ENCODE results near the gene CYTL1.
"Not testable (repeated sequence)": the region's sequence is repeated elsewhere in the genome, so short reads cannot be mapped to it uniquely, and the experiment has no call there.

CYTL1 gene, protein sequence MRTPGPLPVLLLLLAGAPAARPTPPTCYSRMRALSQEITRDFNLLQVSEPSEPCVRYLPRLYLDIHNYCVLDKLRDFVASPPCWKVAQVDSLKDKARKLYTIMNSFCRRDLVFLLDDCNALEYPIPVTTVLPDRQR

GRCh38 chr4:5019274-5019673 lies at the start of gene CYTL1:
Gene CYTL1 (minus strand): TSS chr4:5019458. CDS start chr4:5019445, 13 bp downstream.
- DNase-seq: no peak

DNA sequence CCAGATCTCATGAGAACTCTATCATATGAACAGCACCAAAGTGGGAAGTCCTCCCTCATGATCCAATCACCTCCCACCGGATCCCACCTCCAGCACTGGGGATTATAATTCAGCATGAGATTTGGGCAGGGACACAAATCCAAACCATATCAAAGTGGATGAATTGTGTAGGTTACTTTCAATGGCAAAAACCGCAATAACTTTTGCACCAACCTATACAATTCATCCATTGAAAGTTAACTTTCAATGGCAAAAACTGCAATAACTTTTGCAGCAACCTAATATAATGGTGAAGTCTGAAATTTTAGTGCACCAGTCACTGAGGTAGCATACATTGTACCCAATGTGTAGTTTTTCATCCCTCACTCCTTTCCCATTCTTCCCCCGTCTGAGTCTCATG lies 48.6 kb upstream of the CYTL1 start:
- no peak for DNase-seq

- not testable (repeated sequence) for DNase-seq
These were observed 47.7 kb upstream of the CYTL1 start for GRCh38 chr4:5066968-5067367.

GRCh38 chr4:5066101-5066500 lies 46.8 kb upstream of the CYTL1 start:
- no peak for DNase-seq

GRCh38 chr4:5055411-5055810 lies 36.2 kb upstream of the CYTL1 start:
- no peak for DNase-seq

DNA sequence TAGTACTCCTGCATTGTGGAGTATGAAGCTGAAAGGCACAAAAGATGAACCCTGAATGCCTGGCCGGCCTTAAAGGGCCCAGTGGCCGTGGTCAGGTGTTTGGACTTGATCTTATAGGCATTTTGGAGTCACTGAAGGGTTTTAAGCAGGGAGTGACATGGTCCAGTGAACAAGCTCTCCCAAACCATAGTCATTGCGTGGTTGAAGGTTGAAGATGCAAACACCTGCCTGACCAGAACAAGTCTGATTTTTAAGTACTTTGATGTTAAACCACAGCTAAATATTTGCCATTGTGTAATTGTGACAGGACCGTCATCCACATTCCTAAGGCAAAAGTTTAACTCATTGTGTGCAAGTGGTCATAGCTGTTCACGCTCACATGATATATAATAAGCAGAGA lies 35.3 kb upstream of the CYTL1 start:
- DNase-seq: no peak

DNA sequence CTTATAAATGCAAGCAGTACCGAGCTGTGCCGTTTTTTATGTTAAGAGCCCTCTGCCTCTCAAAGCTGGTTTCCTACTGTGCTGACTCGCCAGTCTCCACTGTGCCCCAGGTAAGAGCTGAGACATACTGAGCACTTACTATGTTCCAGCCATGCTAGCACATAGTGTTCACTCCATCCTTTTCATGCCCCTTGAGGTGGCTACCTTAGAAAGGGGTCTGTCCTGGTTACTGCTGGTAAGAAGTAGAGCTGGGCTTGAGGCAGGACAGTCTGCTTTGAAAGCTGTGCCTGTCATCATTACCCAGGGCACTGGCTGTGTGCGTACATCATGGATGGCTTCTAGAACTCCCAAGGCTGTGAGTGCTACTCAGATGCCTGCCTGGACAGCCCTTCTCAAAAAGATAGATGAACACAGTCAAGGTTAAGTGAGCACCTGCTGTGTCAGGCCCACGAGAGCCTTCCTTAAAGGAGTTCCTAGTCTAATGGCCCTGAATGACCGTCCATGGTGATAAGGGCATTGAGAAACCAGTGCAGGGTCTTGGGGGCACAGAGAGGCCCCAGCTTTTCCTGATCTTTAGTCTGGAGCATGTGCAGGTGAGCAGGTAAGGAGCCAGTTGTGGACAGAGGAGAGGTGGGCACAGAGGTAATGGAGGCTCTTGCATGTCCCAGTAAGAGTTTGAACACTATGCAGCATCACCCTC lies 33.6 kb upstream of the CYTL1 start:
- no peak for DNase-seq

DNA sequence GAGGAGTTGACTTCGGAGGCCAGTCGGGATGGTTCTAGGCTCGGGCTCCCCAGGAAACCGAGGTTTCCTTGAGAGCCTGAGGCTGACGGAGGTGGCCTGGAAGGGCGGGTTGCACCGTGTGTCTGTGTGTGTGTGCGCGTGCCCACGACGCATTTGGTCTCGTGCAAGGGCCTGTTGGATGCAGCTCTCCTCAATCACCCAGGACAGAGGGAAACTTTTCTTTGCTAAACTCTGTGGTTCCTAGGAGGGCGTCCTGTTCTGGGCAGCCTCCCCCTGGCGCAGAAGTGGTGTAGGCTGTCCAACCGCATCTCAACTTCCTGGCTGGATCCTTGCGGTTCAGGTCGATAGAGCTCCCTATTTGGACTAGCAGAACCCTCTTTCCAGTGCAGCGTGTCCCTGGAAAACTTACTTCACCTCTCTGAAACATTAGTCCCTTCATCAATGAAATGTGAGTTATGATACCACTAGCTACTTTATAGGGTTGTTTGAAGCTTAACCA lies 33.0 kb upstream of the CYTL1 start:
- DNase-seq: no peak

DNA sequence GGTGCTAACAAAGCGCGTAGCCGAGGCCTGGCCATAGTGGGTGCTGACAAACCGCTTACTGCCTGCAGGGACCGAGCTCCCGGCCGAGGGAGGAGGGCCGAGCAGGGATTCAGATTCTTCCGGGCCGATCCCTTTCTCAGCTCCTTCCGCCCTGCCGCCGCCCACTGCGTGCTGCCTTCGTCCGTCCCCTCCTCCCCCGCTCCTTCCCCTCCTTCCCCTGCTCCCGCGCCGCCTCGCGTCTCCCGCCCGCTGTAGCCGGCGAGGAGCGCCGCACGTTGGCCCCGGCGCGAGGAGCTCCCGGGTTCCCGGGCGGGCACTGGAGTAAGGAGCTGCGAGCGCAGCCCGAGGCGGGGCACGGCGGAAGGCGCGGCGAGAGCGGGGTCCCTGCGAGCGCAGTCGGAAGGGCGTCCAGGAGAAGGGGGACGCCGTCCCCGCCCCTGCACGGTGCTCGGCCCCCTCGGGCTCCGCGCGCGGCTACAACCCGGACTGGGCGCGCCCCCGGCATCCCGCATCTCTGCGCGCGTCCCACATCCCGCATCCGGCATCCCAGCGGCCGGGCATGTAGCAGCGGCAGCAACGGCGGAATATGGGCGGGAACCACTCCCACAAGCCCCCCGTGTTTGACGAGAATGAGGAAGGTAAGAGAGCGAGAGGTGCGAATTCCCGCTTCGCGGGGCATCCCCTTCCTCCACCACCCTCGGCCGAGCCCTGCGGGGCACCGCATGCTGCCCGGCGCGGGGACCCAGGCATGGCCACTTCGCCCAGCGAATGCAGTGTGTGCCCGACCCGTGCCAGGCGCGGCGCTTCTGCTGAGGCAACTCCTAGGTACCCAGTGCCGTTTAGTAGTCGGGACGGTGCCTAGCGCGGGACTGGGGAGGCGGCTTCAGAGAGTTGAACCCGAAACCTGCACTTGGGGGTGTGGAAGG lies 32.3 kb upstream of the CYTL1 start, which contains the start of gene STK32B:
TSS of gene STK32B (plus strand) at position 203 of the 926 bp plus-strand sequence.
- peak; percentile 38 for DNase-seq

DNA sequence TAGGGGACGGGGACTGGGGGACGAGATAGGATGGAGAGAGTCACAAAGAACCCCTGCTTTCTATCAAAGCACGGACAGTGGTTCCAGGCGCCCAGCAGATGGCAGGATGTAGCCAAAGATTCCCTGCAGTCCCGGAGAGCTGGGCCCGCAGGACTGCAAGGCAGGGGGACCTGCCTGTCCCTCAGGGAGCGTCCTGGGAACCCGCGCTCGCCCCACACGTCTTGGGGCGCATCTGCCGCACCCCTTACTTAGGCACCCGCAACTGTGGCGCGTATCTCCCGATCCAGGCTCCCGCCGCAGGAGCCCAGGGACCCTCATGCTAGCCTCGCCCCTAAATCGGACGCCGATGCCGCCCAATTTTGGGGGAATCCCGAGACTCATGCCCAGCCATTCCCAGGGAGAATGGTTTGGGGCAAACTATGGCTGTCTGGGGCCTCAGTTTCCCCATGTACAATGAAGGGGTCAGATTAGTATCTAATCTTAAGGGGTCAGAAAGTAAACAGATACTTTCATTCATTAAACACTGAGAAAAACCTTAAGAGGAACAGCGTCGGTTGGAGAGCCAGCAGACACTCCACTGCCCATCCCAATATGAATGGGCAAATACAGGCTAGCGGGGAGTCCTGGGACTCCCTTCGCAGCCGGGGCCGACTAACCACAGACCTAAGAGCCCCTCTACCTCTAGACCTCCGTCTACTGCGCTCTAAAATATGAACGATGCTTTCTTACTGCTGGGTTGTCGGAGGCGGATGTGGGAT lies 31.4 kb upstream of the CYTL1 start:
- DNase-seq: peak; percentile 31

GRCh38 chr4:5048721-5049120 lies 29.5 kb upstream of the CYTL1 start:
- DNase-seq: no peak

- DNase-seq: no peak
These were observed 25.8 kb upstream of the CYTL1 start for GRCh38 chr4:5045097-5045496.

GRCh38 chr4:5044341-5044740 lies 25.1 kb upstream of the CYTL1 start:
- no peak for DNase-seq

- DNase-seq: no peak
These were observed 24.3 kb upstream of the CYTL1 start for GRCh38 chr4:5043579-5043978.

- no peak for DNase-seq
These were observed 22.4 kb upstream of the CYTL1 start for GRCh38 chr4:5041699-5042098.

- no peak for DNase-seq
These were observed 21.8 kb upstream of the CYTL1 start for GRCh38 chr4:5040856-5041620.

DNA sequence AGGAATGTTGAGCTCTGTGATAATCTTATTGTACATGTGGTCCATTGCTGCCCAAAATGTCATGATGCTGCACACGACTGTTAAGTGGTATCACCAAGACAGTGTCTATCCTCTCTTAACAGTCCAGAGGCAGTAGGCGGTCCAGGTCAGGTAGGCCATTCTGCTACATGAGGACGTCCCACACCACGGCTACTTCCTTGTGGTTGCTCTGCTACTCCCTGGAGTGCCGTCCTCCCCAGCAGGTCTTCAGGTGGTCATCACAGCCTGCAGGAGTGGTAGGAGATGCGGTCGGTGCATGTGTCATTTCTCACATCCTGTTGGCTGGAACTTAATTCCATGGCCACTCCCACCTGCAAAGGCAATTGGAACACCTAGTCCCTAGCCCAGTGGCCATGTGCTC lies 20.5 kb upstream of the CYTL1 start:
- DNase-seq: no peak

DNA sequence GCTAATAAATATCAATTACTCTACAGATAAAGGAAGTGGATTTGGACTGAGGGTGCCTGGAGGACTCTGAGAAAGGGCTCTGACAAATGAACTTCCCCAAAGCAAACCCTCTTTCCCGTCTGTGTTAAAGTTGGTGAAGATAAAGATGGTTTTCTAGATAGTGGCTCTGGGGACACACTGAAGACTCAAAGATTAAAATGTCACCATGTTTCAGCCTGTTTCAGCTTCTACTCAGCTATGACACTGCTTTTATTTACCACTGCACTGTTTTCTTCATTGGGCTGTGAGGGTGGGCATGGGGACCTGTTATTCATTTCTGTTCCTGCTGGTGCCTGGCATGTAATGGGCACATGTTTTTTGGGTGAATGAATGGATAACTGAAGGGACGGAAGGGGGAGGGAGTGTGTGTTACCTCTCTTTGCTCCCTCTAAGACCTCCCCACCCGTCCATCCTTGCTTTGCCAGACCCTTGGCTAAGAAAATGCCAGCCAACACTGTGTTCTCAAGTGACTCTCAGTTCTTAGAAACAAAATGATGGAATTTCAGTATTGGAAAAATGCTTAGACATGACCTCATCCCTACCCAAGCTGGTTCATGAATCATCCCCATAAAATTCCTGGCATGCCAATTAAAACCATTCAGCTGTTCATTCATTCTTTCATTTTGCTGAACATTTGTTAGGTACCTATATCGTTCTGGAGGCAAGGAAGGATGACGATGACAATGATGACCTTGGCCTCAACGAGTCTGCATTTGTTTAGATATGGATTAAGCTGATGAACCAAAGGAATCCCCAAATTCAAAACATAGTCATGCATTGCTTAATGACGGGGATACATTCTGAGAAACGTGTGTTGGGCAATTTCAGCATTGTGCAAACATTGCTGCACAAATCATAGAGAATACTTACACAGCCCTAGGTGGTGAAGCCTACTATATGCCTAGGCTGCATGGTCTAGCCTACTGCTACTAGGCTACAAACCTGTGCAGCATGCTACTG lies 18.6 kb upstream of the CYTL1 start:
- DNase-seq: no peak

DNA sequence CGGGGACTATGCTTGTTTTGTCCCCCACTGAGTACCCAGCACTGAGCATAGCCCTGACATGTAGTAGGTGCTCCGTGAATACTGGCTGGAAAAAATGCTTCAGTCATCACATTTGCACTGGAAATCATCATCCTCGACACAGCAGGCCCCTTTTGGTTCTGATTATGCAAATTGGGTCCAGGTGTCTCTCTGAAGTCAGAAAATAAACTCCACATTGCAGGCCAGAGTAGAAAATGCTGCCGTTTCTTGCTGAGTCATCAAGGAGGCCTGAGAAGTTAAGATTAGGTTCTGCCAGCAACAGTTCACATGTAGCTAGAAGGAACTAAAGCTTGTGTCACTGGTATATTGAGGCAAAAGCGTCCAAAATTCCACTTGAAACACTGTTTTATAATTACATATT lies 17.0 kb upstream of the CYTL1 start:
- no peak for DNase-seq

DNA sequence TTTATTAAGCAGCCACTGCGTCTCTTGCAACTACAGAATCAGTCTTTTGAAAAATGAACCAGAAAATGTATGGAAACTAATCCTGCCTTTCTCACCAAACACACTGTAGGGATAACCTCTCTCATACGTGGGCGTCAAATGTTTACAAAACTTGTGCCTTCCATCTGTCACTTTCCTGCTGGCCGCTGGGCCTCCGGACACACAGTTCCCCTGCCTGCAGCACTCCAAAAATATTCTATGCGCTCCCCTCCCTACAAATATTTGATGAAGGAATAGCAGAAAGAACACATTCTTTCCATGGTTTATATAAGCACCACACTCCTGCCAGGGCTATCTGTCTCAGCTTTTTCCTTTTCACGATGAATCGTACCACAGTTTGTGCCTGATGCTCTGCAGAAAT lies 14.9 kb upstream of the CYTL1 start:
- no peak for DNase-seq

Data from NCI-H146 (cell line).